ENCODE measurements around the gene RAP1A.

GRCh38 chr1:111625276-111625675 is 5.7 kb downstream of the RAP1A start:
- TF ChIP-seq, protein P1, sequence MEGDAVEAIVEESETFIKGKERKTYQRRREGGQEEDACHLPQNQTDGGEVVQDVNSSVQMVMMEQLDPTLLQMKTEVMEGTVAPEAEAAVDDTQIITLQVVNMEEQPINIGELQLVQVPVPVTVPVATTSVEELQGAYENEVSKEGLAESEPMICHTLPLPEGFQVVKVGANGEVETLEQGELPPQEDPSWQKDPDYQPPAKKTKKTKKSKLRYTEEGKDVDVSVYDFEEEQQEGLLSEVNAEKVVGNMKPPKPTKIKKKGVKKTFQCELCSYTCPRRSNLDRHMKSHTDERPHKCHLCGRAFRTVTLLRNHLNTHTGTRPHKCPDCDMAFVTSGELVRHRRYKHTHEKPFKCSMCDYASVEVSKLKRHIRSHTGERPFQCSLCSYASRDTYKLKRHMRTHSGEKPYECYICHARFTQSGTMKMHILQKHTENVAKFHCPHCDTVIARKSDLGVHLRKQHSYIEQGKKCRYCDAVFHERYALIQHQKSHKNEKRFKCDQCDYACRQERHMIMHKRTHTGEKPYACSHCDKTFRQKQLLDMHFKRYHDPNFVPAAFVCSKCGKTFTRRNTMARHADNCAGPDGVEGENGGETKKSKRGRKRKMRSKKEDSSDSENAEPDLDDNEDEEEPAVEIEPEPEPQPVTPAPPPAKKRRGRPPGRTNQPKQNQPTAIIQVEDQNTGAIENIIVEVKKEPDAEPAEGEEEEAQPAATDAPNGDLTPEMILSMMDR (IDR thresholded peaks at IDR 0.05 in 4 of 5, conservative IDR thresholded peaks at IDR 0.05 in 1 of 5) = no peak
- no peak for TF ChIP-seq POLR2A (IDR thresholded peaks at IDR 0.05)

All from gastrocnemius medialis (tissue), 4 donors.